Hepatocyte (in vitro differentiated cells): ENCODE data around the gene HRH2. TPM values are rescaled to one million over a fixed set of nuclear protein-coding genes. Genes with fewer than 3 reads are reported as not detected.
A peak's percentile ranks its signal among the peaks of the same experiment; 100 is the strongest.

Source experiments
- DNase-seq: peaks from one replicate; pipeline ENCODE4 v3.0.0-alpha.2; 2016; ENCODE audit warnings: low spot score
- H2AFZ ChIP-seq: fragments of 200-600 bp; sonication (generic); 2 replicates; pipeline ENCODE4 v1.6.0; 2016; ENCODE audit warnings: antibody characterized with exemption, mild to moderate bottlenecking
- H3K27ac ChIP-seq: fragments of 200-600 bp; sonication (generic); 2 replicates; pipeline ENCODE4 v1.5.1; 2016; ENCODE audit warnings: mild to moderate bottlenecking
- H3K27me3 ChIP-seq: fragments of 200-600 bp; sonication (generic); 2 replicates; pipeline ENCODE4 v1.6.1; 2016
- H3K36me3 ChIP-seq: fragments of 200-600 bp; sonication (generic); replicated peaks from 2 replicates; pipeline ENCODE4 v1.5.1; 2016; ENCODE audit warnings: low read depth; ENCODE audit not compliant: insufficient read depth
- H3K4me1 ChIP-seq: fragments of 200-600 bp; sonication (generic); 2 replicates; pipeline ENCODE4 v1.5.1; 2016; ENCODE audit warnings: mild to moderate bottlenecking, moderate library complexity; ENCODE audit not compliant: insufficient read depth
- H3K4me2 ChIP-seq: fragments of 200-600 bp; sonication (generic); 2 replicates; pipeline ENCODE4 v1.6.0; 2016
- H3K4me3 ChIP-seq: fragments of 200-600 bp; sonication (generic); 2 replicates; pipeline ENCODE4 v1.5.1; 2016; ENCODE audit warnings: mild to moderate bottlenecking
- H3K79me2 ChIP-seq: fragments of 200-600 bp; sonication (generic); 2 replicates; pipeline ENCODE4 v1.6.0; 2017; ENCODE audit warnings: mild to moderate bottlenecking
- H3K9me2 ChIP-seq: fragments of 200-600 bp; sonication (generic); replicated peaks from 2 replicates; pipeline ENCODE4 v1.6.0; 2017; ENCODE audit warnings: mild to moderate bottlenecking; ENCODE audit not compliant: insufficient read depth
- H3K9me3 ChIP-seq: fragments of 200-600 bp; sonication (generic); 2 replicates; pipeline ENCODE4 v1.5.1; 2016; ENCODE audit warnings: low read depth, mild to moderate bottlenecking
- H4K20me1 ChIP-seq: fragments of 200-600 bp; sonication (generic); 2 replicates; pipeline ENCODE4 v1.6.0; 2016; ENCODE audit warnings: mild to moderate bottlenecking; ENCODE audit not compliant: insufficient read depth, poor library complexity, severe bottlenecking
- CTCF ChIP-seq: fragments of 200-600 bp; sonication (generic); IDR thresholded peaks from 2 replicates; pipeline ENCODE4 v1.5.1; 2016; ENCODE audit warnings: antibody characterized with exemption, mild to moderate bottlenecking; ENCODE audit not compliant: poor library complexity
- EZH2 ChIP-seq: fragments of 200-600 bp; sonication (generic); IDR thresholded peaks from 2 replicates; pipeline ENCODE4 v1.6.1; 2016; ENCODE audit warnings: antibody characterized with exemption, mild to moderate bottlenecking, borderline replicate concordance
- EZH2phosphoT487 ChIP-seq: fragments of 200-600 bp; sonication (generic); IDR thresholded peaks from one replicate; pipeline ENCODE4 v1.6.1; 2018; ENCODE audit warnings: antibody characterized with exemption, mild to moderate bottlenecking, low read depth, moderate library complexity; ENCODE audit not compliant: unreplicated experiment, severe bottlenecking
- WGBS: methylation state at CpG from one replicate; pipeline ENCODE4 v1.1.6; 2016; ENCODE audit warnings: low lambda C conversion rate; ENCODE audit errors: missing lambda C conversion rate; 5-methylcytosine and 5-hydroxymethylcytosine counted together
- polyA plus RNA-seq: library from polyadenylated mRNA; unstranded; fragments of >200 nt; fragmentation: Nextera tagmentation; extraction: Ambion mirVana; gene quantifications from 2 replicates; pipeline ENCODE4 v1.2.1, GENCODE V29; 2016
- total RNA-seq: library from RNA; depleted of rRNA; stranded (reverse); fragments of >200 nt; gene quantifications from 2 replicates; pipeline ENCODE4 v1.2.3, GENCODE V29; 2014

HRH2 gene
- total RNA-seq = 1.9 and 2.5 TPM in 2 replicates
- polyA plus RNA-seq = 2.2 and 2.4 TPM in 2 replicates

GRCh38 chr5:175657593-175658271 lies at the start of gene HRH2:
Gene HRH2, plus strand, starts transcription at chr5:175658071. Its CDS starts 25,163 bp downstream, at chr5:175683234.
- peaks cover under 1% of the 10 kb centered on the region for H3K79me2 ChIP-seq
- WGBS = 1% methylated on average over 38 of the region's 58 CpGs
- H3K36me3 ChIP-seq = no peaks in the 10 kb centered on the region
- H4K20me1 ChIP-seq = no peaks in the 10 kb centered on the region
- H2AFZ ChIP-seq = peak within 1 kb of the TSS; percentile 60
- TF ChIP-seq EZH2 (peak; percentile 30), CTCF (no peak)
- H3K27me3 ChIP-seq = peaks cover 38% of the 10 kb centered on the region
- H3K27ac ChIP-seq = no peak within 1 kb of the TSS
- no peaks in the 10 kb centered on the region for H3K4me1 ChIP-seq
- peak; percentile 72 for DNase-seq
- no peaks in the 10 kb centered on the region for H3K9me3 ChIP-seq
- peak within 1 kb of the TSS; percentile 65 for H3K4me3 ChIP-seq
- no peaks in the 10 kb centered on the region for H3K9me2 ChIP-seq
- H3K4me2 ChIP-seq = peak within 1 kb of the TSS; percentile 98

- no peak for DNase-seq
- Histone ChIP-seq H3K4me3 (no peak overlapping the region), H3K4me2 (no peak overlapping the region), H4K20me1 (no peaks in the 10 kb centered on the region), H3K4me1 (peaks cover 6% of the 10 kb centered on the region), H3K36me3 (no peaks in the 10 kb centered on the region), H3K27me3 (no peaks in the 10 kb centered on the region), H2AFZ (no peak overlapping the region), H3K27ac (no peak overlapping the region), H3K79me2 (no peaks in the 10 kb centered on the region), H3K9me2 (no peaks in the 10 kb centered on the region), H3K9me3 (no peaks in the 10 kb centered on the region)
- WGBS = 81% methylated on average over 11 of the region's 11 CpGs
- TF ChIP-seq EZH2 (no peak), CTCF (no peak), EZH2phosphoT487 (no peak)
Measured at GRCh38 chr5:175609526-175609925, 48.3 kb upstream of the HRH2 start.

GRCh38 chr5:175610381-175610780 lies 47.5 kb upstream of the HRH2 start:
- TF ChIP-seq CTCF = no peak
- no peak for TF ChIP-seq EZH2
- no peak for TF ChIP-seq EZH2phosphoT487
- Histone ChIP-seq H3K4me1 (peaks cover 6% of the 10 kb centered on the region), H3K9me3 (no peaks in the 10 kb centered on the region), H3K9me2 (no peaks in the 10 kb centered on the region), H3K4me3 (no peak overlapping the region), H3K27ac (no peak overlapping the region), H3K4me2 (no peak overlapping the region), H3K36me3 (no peaks in the 10 kb centered on the region), H3K27me3 (no peaks in the 10 kb centered on the region), H4K20me1 (no peaks in the 10 kb centered on the region), H3K79me2 (no peaks in the 10 kb centered on the region), H2AFZ (no peak overlapping the region)
- 93% methylated on average over 5 of the region's 5 CpGs for WGBS
- DNase-seq = no peak
